Midbrain (tissue), 1 donor: Measurements from ENCODE around the gene HMCN1.

Experiments used
- DNase-seq: peaks from one replicate; lab custom pipeline; 2025; lab: John Stamatoyannopoulos, UW

Gene HMCN1

DNA sequence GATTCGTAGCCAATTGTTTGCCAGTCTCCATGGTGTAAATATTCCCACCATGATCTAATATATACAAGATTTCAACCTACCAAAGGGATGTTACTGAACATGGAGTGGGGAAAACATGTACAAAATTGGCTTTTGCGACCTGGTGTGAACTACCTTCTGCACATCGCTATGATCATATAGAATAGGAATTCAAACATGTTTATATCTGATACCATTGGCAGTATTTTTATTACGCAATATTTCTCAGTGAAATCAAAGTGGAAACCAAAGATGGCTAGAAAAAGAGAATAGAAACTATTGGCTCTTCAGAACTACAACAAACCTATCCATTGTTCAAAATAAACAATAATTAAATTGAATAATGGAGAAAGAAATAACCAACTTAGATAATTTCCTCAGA lies 355.7 kb downstream of the HMCN1 start:
- DNase-seq = no peak

DNA sequence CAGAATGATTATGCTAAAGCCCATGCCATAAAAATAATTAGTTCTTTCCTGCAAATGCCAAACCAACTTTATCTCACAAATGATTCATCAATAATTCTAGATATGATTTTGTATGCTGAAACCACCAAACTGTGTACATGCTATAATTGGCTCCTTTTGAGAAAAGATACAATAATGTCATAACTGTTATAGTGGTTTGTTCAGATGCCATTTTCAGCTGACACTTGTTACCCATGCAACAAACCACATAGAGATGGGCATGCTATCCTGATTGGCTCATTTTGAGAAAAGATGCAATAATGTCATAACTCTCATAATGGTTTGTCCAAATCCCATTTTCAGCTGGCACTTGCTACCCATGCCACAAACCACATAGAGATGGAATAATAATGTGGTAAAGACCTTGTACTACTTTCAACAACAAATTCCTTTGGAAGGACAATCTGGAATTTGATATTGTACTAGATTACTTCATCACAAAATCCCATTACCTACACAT lies 357.1 kb downstream of the HMCN1 start:
- no peak for DNase-seq

DNA sequence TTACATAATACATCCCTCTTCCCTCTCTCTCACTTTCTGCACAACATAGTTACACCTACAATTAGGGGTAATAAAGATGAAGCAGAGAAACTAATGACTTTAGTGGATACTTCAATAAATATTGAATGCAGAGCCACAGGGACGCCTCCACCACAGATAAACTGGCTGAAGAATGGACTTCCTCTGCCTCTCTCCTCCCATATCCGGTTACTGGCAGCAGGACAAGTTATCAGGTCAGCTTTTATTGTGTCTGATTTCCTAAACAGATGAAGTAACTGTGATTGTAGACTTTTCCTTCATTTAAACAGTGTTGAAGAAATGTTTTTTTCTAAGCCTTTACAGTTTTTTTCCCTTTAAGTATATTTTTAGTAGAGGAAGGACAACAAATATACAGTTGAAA lies 359.2 kb downstream of the HMCN1 start:
- DNase-seq = no peak

DNA sequence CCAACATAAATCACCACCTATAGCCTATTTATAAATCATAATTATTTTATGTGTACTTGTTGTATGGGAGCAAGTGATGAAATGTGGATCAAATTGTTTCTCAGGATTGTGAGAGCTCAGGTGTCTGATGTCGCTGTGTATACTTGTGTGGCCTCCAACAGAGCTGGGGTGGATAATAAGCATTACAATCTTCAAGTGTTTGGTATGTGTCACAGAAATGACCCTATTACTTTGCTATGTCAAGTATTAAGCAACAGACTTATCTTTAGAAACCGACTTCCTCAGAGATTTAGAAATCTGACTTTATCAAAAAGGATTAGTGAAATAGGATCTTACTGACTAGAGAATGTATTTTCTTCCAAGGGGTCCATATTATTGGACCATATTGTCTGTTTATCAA lies 360.0 kb downstream of the HMCN1 start:
- no peak for DNase-seq

DNA sequence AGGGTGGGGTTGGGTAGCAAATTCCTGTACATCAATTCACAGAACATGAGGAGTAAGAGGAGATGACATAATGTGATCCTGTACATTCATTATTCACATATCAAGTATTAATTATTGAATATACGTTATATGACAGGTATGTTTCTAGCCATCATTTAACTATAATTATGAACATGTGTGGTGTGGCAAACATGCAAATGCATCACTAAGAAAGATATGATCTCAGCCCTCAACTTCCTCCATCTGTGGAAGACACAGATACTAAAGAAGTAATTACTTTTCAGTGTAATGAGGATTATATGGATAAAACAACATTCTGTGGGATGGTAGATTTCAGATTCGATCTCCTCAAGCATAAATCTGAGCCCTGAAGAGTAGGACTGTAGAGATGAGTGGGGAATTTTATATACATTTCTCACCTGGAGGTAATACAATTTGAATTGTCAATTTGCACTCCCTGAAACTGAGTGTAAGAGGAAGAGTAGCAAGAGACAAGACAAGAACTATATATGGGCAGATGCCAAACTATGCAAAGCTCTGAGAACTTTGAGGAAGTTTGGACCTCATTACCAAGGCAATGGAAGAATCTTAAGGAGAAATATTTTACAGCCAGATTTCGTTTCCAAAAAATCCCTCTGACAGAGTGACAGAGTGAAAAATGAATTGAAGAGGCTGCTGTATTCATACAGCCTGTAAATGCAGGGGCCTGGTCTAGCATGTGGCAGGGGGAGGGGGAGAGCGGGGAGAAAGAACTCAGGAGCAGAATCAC lies 365.3 kb downstream of the HMCN1 start:
- no peak for DNase-seq

DNA sequence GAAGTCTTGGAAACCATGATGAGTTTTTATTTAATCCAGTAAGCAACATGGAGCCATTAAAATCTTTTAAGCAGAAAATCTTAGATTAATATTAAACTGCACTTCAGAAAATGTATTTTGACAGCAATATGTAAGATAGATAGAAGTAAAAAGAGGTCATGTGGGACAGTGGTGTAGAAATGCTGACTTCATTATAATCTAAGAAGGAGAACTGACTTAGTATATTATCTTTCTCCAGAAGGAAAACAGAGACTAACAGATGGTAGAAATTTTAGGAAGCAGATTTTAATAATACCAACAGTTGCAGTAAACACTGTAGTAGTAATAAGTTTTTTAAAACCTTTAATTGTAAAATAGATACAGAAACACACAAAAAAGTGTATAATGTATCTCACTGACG lies 367.9 kb downstream of the HMCN1 start:
- no peak for DNase-seq

DNA sequence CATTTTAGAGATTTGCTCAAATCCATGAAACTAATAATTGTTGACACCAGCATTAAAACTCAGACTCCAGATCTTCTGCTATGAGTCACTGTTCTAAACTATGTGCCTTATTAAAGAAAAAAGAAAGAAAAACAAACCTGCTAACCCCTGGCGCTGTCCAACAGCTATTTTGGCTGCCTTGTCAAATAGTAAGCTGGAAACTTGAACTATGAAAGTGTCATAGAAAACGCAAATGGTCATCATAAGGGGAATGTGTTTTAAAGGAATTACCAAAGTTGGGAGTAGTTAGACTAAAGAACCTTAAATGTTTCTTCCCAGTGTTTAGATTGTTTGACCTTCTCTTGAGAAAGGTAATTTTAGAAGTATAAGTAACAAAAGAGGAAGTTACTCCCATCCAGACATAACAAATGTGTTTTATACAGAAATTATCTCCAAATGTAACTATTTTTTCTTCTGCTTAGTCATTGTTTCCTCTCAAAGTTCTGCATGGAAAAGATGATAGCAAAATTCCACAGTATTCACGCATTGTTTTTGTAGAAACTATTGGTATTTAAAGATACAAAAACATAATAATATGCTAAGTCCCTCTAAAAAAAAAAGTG lies 368.5 kb downstream of the HMCN1 start:
- DNase-seq = no peak

DNA sequence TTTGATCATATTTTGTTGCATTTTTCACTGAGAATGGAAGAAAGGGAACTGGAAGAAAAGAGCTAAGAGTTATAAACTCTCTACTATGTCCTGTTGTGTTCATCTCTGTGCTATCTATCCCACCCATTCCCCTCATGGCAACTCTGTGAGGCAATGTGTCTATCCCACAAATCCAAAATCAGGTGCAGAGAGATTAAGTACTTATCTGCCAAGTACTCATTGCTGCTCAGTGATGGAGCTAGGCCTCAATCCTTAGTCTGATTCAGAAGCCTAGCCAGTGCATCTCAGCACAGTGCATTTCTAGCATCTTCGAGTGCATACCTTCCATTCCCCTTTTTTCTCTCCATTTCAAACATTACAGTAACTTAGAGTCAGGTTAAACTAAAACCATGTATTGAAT lies 370.3 kb downstream of the HMCN1 start:
- no peak for DNase-seq

DNA sequence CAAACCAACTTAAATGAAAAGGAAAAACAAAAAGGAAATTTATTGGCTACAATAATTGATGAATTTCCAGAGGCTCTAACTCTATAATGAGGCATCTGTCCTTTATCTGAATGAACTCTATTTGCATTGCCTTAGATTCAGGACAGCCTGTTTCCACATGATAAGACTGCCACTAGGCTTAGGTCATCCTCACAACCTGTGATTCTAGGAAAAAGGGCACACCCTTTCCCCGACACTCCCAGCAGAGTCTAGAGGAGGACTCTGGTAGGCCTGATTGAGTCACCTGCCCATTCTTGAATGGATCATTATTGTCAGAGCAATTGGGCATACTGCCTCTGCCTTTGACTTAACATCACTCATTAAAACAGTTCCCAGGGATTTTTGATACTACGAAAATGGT lies 378.1 kb downstream of the HMCN1 start:
- no peak for DNase-seq

DNA sequence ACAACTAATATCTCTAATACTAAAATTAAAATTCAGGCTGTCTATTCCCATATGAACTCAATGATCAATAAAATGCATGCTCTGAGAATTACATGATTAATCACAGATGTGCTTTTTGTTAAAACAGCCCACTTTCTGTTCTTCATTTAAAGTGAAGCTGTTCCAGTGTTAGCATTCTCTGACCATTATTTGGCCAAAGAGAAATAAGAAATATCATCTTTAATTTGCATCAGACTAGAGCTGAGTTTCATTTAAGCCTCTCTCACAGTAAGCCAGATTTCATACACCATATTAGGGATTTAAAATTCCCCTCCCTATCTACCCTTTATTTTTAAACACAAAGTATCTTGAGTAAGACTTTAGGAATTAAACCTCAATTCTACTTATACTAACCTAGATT lies 379.3 kb downstream of the HMCN1 start:
- no peak for DNase-seq

DNA sequence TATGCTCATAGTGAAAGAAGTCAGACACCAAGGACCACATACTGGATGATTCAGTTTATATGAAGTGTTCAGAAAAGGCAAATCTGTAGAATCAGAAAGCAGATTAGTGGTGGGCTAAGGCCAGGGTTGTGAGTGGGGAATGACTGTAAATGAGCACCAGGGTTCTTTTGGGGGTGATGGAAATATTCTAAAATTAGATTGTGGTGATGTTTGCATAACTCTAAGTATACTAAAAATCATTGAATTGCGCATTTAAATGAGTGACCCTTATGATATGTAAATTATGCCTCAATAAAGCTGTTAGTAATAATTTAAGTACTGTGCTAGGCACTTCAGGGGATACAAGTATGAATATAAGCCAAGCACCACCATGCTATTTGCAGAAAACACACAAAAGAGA lies 384.5 kb downstream of the HMCN1 start:
- no peak for DNase-seq

DNA sequence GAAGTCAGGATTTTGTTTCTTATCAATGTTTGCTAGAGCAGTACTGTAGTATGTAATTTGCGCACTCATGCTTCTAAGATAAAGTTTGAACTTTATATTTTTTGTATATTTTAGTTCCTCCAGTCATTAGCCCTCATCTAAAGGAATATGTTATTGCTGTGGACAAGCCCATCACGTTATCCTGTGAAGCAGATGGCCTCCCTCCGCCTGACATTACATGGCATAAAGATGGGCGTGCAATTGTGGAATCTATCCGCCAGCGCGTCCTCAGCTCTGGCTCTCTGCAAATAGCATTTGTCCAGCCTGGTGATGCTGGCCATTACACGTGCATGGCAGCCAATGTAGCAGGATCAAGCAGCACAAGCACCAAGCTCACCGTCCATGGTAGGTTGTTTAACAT lies 388.6 kb downstream of the HMCN1 start:
- DNase-seq = no peak

DNA sequence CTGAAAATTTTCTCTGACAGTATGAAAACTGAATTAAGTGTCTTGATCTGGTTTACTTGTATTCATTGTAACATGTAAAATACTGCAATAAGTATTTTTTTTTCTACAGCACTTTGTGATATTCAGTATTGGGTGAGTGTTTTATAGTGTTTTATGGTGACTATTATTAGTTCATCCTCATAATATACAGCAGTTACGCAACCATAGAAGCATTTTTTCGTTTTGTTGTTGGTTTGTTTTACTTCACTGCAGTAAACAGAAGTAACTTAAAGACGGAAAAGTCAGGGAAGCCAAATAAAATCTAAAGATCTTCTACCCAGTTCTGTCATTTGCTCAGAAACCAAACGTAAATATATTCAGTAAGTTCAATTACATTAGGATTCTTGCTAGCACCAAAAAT lies 390.8 kb downstream of the HMCN1 start:
- DNase-seq = no peak

DNA sequence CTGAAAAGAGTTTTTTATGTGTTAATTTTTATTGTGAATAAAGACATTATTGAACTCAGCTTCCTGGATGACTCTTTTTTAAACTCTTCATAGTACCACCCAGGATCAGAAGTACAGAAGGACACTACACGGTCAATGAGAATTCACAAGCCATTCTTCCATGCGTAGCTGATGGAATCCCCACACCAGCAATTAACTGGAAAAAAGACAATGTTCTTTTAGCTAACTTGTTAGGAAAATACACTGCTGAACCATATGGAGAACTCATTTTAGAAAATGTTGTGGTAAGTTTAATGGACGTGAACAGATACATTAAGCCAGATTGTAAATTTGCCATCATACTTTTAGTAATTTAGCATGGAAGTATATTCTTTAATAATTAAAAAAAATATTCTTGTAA lies 391.3 kb downstream of the HMCN1 start:
- DNase-seq = no peak

DNA sequence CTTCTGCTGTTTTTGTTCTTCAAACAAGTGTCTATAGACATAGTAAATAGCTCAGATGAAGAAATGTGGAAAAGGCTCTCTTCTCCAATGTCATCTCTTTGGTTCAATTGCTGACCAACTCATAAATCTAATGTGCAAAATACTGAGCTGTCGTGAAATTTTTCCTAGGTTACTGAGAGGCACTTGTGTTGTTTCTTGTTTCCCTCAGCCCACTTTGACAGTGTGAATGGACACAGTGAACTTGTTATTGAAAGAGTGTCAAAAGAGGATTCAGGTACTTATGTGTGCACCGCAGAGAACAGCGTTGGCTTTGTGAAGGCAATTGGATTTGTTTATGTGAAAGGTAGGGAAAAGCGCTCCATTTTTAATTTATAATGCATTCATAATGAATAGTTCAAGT lies 395.6 kb downstream of the HMCN1 start:
- no peak for DNase-seq

DNA sequence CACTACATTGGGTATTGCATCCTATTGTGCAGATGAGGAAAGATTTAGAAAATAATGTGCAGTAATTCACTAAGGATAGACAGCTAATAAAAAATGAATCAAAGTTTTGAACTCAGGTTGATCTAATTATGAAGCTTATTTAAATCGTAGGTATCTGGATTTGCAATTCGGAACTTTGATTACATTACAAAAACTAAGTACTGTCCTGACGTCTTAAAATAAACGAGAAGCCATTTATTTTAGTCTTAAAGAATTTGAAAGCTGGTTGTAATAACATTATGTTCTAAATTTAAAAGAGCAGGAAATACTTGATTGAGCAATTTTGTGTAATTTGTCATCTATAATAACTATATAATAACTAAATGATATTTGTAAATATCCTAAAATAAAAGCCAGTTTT lies 404.9 kb downstream of the HMCN1 start:
- no peak for DNase-seq

DNA sequence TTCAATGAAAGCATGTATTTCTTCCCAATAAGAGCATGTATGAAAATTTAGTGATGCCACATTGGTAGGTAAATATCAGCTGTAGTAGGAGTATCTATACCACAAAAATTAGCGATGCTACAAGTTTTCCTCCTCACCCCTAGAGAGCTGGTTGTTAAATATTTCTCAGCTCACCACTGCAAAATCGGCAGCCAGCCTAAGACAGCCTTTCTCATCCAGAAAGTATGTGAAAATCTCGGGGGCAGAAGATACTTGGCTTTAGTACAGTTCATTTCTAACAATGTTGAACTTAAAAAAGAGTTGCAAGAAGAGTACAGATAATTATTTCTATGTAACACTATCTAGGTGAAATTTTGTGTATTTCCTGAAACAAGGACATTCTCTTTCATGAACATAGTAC lies 405.5 kb downstream of the HMCN1 start:
- no peak for DNase-seq

DNA sequence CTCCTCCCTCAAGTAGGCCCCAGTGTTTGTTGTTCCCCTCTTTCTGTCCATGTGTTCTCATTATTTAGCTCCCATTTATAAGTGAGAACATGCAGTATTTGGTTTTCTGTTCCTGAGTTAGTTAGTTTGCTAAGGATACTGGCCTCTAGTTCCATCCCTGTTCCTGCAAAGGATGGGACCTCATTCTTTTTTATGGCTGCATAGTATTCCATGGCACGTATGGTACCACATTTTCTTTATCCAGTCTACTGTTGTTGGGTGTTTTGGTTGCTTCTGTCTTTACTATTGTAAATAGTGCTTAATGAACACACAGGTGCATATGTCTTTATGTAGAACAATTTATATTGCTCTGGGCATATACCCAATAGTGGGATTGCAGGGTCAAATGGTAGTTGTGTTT lies 408.0 kb downstream of the HMCN1 start:
- DNase-seq = no peak

DNA sequence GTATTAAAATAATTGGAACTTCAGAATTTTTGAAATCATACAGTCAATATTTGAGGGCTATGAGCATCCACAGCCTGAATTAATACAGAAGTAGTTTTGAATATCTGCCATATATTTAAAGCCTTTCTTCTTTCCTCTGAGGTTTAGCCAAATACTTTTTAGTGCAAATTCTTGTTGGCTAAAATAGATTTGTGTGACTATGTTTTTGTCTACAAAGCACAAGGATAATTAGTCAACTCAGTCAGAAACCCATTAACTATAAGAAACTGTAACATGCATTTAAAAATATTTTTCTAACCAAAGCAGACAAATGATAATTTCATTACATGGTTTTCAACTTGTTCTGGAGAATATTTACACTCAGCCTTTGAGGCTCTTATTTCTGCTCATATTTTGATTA lies 408.7 kb downstream of the HMCN1 start:
- no peak for DNase-seq

DNA sequence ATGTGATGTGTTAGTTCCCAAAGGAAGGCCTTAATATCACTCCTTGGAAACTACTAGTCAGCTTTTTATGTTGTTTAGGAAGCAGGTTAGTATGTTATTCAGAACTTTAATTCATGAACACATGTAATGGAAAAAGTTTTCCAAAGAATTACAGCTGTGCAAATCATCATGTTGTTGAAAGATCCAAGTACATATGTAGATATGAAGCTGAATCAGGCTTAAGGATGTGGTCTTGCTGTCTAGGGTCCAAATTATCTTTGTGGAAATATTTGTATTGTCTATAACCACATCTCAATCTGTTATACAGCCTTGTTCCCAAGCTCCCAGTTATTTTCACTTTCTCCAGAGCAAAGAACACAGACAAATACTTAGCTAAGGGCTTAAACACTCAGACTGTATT lies 409.3 kb downstream of the HMCN1 start:
- no peak for DNase-seq

DNA sequence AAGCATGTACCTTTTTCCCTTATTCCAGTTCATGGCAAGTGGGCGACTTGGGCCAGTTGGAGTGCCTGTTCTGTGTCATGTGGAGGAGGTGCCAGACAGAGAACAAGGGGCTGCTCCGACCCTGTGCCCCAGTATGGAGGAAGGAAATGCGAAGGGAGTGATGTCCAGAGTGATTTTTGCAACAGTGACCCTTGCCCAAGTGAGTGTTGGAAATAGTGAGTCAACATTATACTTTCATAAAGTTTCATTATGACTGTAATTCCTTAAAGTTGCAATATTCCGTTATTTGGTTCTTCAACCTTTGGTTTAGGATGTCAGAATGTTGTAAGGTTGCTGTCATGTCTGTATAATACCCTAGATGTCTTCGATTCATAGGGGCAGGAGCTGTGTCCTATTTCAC lies 410.3 kb downstream of the HMCN1 start:
- no peak for DNase-seq

DNA sequence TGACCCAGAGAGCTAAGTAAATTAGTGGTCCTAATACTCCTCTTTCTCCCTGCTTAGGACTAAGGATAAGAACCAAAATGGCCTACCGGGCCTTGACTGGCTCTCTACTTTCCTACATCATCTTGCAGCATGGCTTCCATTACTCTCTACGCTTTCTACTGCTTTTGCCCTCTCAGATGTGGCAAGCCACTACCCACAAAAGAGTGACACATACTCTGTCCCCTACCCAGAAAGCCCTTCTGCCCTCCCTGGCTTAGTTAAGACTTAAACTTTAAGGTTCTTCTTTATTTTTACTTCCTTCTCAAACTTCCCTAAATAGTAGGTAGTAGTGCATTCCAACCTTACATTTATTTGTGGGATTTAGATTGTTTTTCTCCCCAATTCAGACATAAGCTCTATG lies 412.8 kb downstream of the HMCN1 start:
- DNase-seq = no peak

DNA sequence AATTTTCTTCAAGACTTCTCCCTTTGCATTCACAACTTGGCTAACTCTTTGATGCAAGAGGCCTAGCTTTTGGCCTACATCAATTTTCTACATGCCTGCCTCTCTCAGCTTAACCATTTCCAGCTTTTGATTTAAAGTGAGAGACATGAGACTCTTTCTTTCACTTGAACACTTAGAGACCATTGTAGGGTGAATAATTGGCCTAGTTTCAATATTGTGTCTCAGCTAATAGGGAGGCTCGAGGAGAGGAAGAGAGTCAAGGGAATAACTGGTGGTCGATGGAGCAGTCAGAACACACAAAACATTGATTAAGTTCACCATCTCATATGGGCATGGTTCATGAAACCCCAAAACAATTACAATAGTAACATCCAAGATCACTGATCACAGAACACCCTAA lies 415.4 kb downstream of the HMCN1 start:
- DNase-seq = no peak

DNA sequence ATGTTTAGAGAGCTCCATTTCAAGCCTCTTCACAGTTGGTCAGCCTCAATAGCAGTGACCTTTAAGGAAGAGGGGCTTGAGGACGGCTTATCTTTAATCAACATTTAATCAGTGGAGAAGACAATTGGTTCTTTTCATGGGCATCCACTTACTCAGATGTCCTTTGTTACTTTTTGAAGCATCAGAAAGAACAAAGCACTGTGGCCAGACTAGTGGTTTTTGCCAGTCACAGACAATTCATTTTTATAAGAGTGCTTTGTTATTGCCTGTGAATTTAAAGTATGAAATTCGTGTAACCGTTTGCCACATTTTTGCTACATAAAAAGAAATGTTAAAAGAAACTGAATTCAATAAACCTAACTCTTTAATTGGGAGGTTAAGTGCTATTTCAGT lies 418.0 kb downstream of the HMCN1 start:
- peak; percentile 3 for DNase-seq
